ENCODE measurements around the gene BCL2L1. TPM values are rescaled to one million over a fixed set of nuclear protein-coding genes. Genes with fewer than 3 reads are reported as not detected.
"Not testable (repeated sequence)": the region's sequence is repeated elsewhere in the genome, so short reads cannot be mapped to it uniquely, and the experiment has no call there.

Gene BCL2L1
- total RNA-seq, 1 donor from 2014 or later = 52.9 TPM

GRCh38 chr20:31652917-31653396, 69.7 kb downstream of the BCL2L1 start:
- H3K4me3 Mint-ChIP-seq (ENCODE audit: unreplicated experiment) = no peak overlapping the region
- peaks cover 8% of the 10 kb centered on the region for H3K27me3 Mint-ChIP-seq (ENCODE audit: unreplicated experiment)
- no peak for DNase-seq (ENCODE audit: low spot score)
- H3K36me3 Mint-ChIP-seq (ENCODE audit: low read depth, unreplicated experiment) = no peaks in the 10 kb centered on the region
- H3K27ac Mint-ChIP-seq (ENCODE audit: unreplicated experiment) = no peak overlapping the region
- no peaks in the 10 kb centered on the region for H3K9me3 Mint-ChIP-seq (ENCODE audit: unreplicated experiment)
- no peak for TF ChIP-seq CTCF (IDR thresholded peaks at IDR 0.05; ENCODE audit: unreplicated experiment)
- no peaks in the 10 kb centered on the region for H3K4me1 Mint-ChIP-seq (ENCODE audit: unreplicated experiment)

- H3K27me3 Mint-ChIP-seq (ENCODE audit: unreplicated experiment); H3K4me1 Mint-ChIP-seq (ENCODE audit: unreplicated experiment); H3K9me3 Mint-ChIP-seq (ENCODE audit: unreplicated experiment); H3K36me3 Mint-ChIP-seq (ENCODE audit: low read depth, unreplicated experiment); H3K27ac Mint-ChIP-seq (ENCODE audit: unreplicated experiment); DNase-seq (ENCODE audit: low spot score); H3K4me3 Mint-ChIP-seq (ENCODE audit: unreplicated experiment): not testable (repeated sequence)
Measured at GRCh38 chr20:31648104-31648503, 74.6 kb downstream of the BCL2L1 start.

- no peak for DNase-seq (ENCODE audit: low spot score)
- H3K36me3 Mint-ChIP-seq (ENCODE audit: low read depth, unreplicated experiment) = no peaks in the 10 kb centered on the region
Measured at GRCh38 chr20:31644701-31645100, 78.0 kb downstream of the BCL2L1 start.

GRCh38 chr20:31643522-31643921, 79.1 kb downstream of the BCL2L1 start:
- H3K27ac Mint-ChIP-seq (ENCODE audit: unreplicated experiment) = no peak overlapping the region
- DNase-seq (ENCODE audit: low spot score) = no peak
- peaks cover 4% of the 10 kb centered on the region for H3K9me3 Mint-ChIP-seq (ENCODE audit: unreplicated experiment)
- no peak for TF ChIP-seq CTCF (IDR thresholded peaks at IDR 0.05; ENCODE audit: unreplicated experiment)
- H3K4me1 Mint-ChIP-seq (ENCODE audit: unreplicated experiment) = peaks cover 5% of the 10 kb centered on the region
- H3K27me3 Mint-ChIP-seq (ENCODE audit: unreplicated experiment) = peaks cover 3% of the 10 kb centered on the region
- no peaks in the 10 kb centered on the region for H3K36me3 Mint-ChIP-seq (ENCODE audit: low read depth, unreplicated experiment)
- H3K4me3 Mint-ChIP-seq (ENCODE audit: unreplicated experiment) = no peak overlapping the region

More at GRCh38 chr20:31644701-31645100, 78.0 kb downstream of the BCL2L1 start:
- H3K27me3 Mint-ChIP-seq (ENCODE audit: unreplicated experiment) = peaks cover 4% of the 10 kb centered on the region
- H3K4me3 Mint-ChIP-seq (ENCODE audit: unreplicated experiment) = no peak overlapping the region
- H3K4me1 Mint-ChIP-seq (ENCODE audit: unreplicated experiment) = peaks cover 5% of the 10 kb centered on the region
- H3K9me3 Mint-ChIP-seq (ENCODE audit: unreplicated experiment) = peaks cover 4% of the 10 kb centered on the region
- no peak overlapping the region for H3K27ac Mint-ChIP-seq (ENCODE audit: unreplicated experiment)
- no peak for TF ChIP-seq CTCF (IDR thresholded peaks at IDR 0.05; ENCODE audit: unreplicated experiment)

- Mint-ChIP-seq H3K9me3 (ENCODE audit: unreplicated experiment) (peaks cover 4% of the 10 kb centered on the region), H3K27me3 (ENCODE audit: unreplicated experiment) (peaks cover 2% of the 10 kb centered on the region), H3K4me1 (ENCODE audit: unreplicated experiment) (peaks cover 5% of the 10 kb centered on the region), H3K27ac (ENCODE audit: unreplicated experiment) (no peak overlapping the region), H3K36me3 (ENCODE audit: low read depth, unreplicated experiment) (no peaks in the 10 kb centered on the region), H3K4me3 (ENCODE audit: unreplicated experiment) (no peak overlapping the region)
- no peak for TF ChIP-seq CTCF (IDR thresholded peaks at IDR 0.05; ENCODE audit: unreplicated experiment)
- DNase-seq (ENCODE audit: low spot score) = no peak
Measured at GRCh38 chr20:31642837-31643236, 79.8 kb downstream of the BCL2L1 start.

Measured in endothelial cell (in vitro differentiated cells).